HG03097 (cell line): Measurements from ENCODE around the gene ARL15.

Source experiments
- ATAC-seq: cut with Tn5 transposase; IDR thresholded peaks from one replicate; pipeline ENCODE4 v1.9.1; 2021; ENCODE audit not compliant: unreplicated experiment, low FRiP score

Gene ARL15

GRCh38 chr5:54288568-54289217 is 21.7 kb downstream of the ARL15 start:
- no peak for ATAC-seq

DNA sequence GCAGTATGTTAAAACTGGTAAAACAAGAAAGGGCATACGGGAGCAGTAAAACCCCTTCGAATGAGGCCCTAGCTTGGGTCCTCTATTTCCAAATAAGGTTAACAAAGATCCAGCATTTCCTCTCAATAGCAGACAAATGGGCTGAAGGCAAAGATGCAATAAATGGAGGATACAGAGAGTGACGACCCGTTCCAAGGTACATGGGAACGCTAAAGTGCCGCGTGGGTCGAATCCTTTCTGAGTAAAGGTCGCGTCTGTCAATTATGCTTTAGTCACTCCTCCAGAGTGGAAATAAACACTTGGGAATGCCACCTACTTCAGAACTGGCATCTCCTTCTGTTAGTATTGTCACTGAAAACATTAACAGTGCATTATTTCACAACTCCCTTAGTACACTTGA is 24.7 kb downstream of the ARL15 start:
- no peak for ATAC-seq

DNA sequence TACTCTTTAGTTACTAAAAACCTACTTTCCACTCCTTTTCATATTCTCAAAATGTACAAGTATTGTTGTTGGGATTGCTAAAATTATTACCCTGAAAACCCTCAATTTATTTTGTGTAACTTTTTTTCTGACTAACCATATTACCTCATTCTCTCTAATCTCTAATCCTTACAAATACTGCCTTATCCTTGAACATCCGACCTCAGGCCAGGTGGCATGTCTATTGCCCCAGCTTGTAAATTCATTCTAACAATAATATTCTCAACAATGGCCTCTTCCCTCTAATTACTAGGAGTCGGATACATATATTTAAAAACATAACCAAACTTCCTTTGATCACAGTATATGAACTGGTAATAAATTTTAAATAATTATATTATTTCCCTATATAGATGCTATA is 25.8 kb downstream of the ARL15 start:
- ATAC-seq: no peak

DNA sequence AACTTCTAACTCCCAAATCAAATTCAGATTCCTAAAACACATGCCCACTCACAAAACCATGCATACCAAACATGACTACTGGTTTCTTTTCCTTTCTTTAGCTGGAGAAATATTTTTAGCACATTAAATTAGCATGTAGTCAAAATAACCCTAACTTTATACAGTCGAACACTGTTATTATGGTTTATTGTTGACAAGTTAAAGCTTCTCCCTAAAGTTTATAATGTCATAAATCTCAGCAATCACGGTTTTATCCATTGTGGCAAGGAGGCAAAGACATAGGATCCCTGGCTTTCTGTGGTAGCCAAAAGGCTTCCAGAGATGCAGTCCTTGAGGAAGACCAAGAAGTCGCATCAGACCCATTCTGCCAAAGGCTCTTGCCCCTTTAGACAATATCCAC is 27.5 kb downstream of the ARL15 start:
- no peak for ATAC-seq

DNA sequence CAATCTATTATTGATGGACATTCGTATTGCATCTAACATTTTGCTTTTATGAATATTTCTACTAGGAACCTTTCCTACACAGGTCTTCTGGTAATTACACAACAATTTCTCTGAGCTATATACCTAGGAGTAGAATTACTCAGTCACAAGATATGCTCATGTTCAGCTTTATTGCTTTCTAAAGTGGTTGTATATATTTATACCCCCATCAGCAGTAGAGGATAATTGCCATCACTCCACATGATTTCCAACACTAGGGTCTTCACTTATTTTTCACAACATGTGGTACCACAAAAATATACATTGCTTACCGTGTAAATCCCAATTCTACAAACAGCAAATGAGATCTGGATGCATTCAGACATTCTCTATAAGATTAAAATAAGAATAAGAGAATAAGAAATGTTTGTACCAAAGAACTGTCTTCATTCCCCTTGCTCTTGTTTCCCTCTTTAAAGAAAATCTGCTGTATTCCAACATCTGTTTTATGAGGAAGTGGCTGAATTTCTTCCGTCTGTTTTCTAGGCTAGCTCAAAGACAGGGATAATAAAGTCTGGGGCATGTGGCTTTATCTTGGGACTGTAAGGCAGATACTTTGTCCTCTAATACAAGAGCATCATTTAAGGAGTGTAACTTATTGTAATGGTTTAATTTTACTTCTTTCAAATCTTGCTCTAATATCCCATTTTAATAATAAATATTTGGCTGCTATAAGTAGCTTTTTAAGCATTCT is 28.2 kb downstream of the ARL15 start:
- no peak for ATAC-seq

GRCh38 chr5:54279960-54280359 is 30.4 kb downstream of the ARL15 start:
- no peak for ATAC-seq

- no peak for ATAC-seq
Measured at GRCh38 chr5:54278979-54279717, 31.2 kb downstream of the ARL15 start.

- no peak for ATAC-seq
Measured at GRCh38 chr5:54278036-54278830, 32.1 kb downstream of the ARL15 start.

GRCh38 chr5:54276048-54276447 is 34.3 kb downstream of the ARL15 start:
- no peak for ATAC-seq

GRCh38 chr5:54275361-54275760 is 35.0 kb downstream of the ARL15 start:
- ATAC-seq: no peak

- ATAC-seq: no peak
Measured at GRCh38 chr5:54274944-54275343, 35.4 kb downstream of the ARL15 start.

GRCh38 chr5:54273715-54274114 is 36.7 kb downstream of the ARL15 start:
- no peak for ATAC-seq

DNA sequence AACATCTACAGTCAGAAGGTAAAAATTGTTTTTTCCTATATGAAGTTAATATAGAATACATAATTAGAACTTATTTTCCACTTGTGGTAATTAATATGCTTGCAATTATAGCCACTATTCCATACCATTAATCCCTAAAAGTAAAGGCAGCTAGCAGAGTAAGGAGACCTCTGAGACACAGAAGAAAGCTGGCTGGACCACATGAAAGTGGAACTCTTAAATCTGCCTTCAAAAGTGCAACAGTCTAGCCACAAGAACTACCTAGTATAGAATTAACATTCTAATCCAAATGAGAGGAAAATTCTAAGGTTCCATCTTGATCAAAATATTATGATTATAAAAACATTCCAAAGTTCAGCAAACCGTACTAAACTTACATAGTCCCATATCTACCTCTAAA is 37.6 kb downstream of the ARL15 start:
- no peak for ATAC-seq

- ATAC-seq: no peak
Measured at GRCh38 chr5:54270326-54270725, 40.0 kb downstream of the ARL15 start.

DNA sequence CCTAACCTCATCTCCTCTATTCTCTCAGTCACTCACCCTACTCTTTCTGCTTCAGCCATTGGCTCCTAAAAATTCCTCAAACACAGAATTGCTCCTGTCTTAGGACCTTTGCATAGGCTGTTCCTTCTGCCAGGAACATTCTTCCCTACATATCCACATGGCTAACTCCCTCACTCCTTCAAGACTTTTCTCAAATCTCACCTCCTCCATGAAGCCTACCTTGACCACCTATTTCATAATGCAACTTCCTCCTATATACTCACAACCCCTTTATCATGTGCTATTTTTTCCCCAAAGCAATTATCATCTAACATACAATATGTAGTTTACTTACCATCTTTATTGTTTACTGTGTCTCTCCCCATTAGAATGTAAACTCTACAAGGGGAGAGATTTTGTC is 45.8 kb downstream of the ARL15 start:
- ATAC-seq: no peak

- no peak for ATAC-seq
Measured at GRCh38 chr5:54263447-54263846, 46.9 kb downstream of the ARL15 start.

DNA sequence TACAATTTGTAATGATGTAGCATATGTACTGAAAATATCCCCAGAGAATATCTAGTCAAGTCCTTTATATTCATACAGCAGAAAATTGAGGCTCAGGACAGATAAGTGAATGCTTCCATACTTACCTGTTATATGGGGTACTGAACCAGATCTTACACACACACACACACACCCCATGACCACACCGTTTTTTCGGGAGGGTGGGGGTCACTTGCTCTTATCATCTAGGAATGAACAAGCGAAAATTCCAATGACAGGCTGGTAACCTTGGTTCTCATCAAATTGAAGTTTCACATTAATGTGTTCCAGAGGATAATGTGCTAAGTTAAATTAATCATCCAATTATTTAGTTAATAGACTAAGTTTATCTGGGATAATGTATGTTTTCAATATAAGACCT is 48.8 kb downstream of the ARL15 start:
- ATAC-seq: no peak

GRCh38 chr5:54259981-54260380 is 50.4 kb downstream of the ARL15 start:
- ATAC-seq: no peak

- no peak for ATAC-seq
Measured at GRCh38 chr5:54259090-54259489, 51.3 kb downstream of the ARL15 start.

- no peak for ATAC-seq
Measured at GRCh38 chr5:54257366-54258118, 52.8 kb downstream of the ARL15 start.
